HG03064 (cell line): ENCODE data around the gene PLAC9.
A peak's percentile ranks its signal among the peaks of the same experiment; 100 is the strongest.
"Not testable (repeated sequence)": the region's sequence is repeated elsewhere in the genome, so short reads cannot be mapped to it uniquely, and the experiment has no call there.

Source experiments
- ATAC-seq: cut with Tn5 transposase; IDR thresholded peaks from one replicate; pipeline ENCODE4 v1.9.1; 2021; ENCODE audit warnings: low read depth; ENCODE audit not compliant: unreplicated experiment

PLAC9 gene

GRCh38 chr10:80137920-80138319 lies 5.4 kb downstream of the PLAC9 start:
- ATAC-seq, result no peak

- ATAC-seq, result no peak
Measured at GRCh38 chr10:80139265-80139664, 6.7 kb downstream of the PLAC9 start.

GRCh38 chr10:80140251-80140650 lies 7.7 kb downstream of the PLAC9 start:
- ATAC-seq, result no peak

GRCh38 chr10:80141696-80142460 lies 9.3 kb downstream of the PLAC9 start:
- ATAC-seq, result no peak

GRCh38 chr10:80144067-80144695 lies 11.7 kb downstream of the PLAC9 start:
- peak; percentile 71 for ATAC-seq

- peak; percentile 45 for ATAC-seq
Measured at GRCh38 chr10:80144696-80145131, 12.2 kb downstream of the PLAC9 start.

- not testable (repeated sequence) for ATAC-seq
Measured at GRCh38 chr10:80145406-80146308, 13.1 kb downstream of the PLAC9 start.

- no peak for ATAC-seq
Measured at GRCh38 chr10:80146918-80147317, 14.4 kb downstream of the PLAC9 start.

GRCh38 chr10:80148166-80148805 lies 15.8 kb downstream of the PLAC9 start:
- ATAC-seq, result no peak

- no peak for ATAC-seq
Measured at GRCh38 chr10:80149123-80149522, 16.6 kb downstream of the PLAC9 start.

- ATAC-seq, result no peak
Measured at GRCh38 chr10:80150172-80150571, 17.6 kb downstream of the PLAC9 start.

- no peak for ATAC-seq
Measured at GRCh38 chr10:80152820-80153219, 20.3 kb downstream of the PLAC9 start.

- no peak for ATAC-seq
Measured at GRCh38 chr10:80153460-80153859, 20.9 kb downstream of the PLAC9 start.

GRCh38 chr10:80154626-80154977 lies 22.1 kb downstream of the PLAC9 start:
- no peak for ATAC-seq

- no peak for ATAC-seq
Measured at GRCh38 chr10:80154978-80155695, 22.6 kb downstream of the PLAC9 start.

- ATAC-seq, result no peak
Measured at GRCh38 chr10:80155696-80156215, 23.2 kb downstream of the PLAC9 start.

- ATAC-seq, result no peak
Measured at GRCh38 chr10:80156216-80156615, 23.7 kb downstream of the PLAC9 start.

GRCh38 chr10:80157561-80157960 lies 25.0 kb downstream of the PLAC9 start:
- no peak for ATAC-seq

- no peak for ATAC-seq
Measured at GRCh38 chr10:80158126-80158525, 25.6 kb downstream of the PLAC9 start.

GRCh38 chr10:80158598-80159127 lies 26.1 kb downstream of the PLAC9 start:
- ATAC-seq, result no peak
